K562 (cell line): Measurements from ENCODE around the gene SLC39A12. TPM values are rescaled to one million over a fixed set of nuclear protein-coding genes. Genes with fewer than 3 reads are reported as not detected.

Experiments
- ATAC-seq: fragments of 200-7000 bp; cut with Tn5 transposase; 3 replicates; pipeline ENCODE4 v1.9.1; 2020; ENCODE audit warnings: moderate library complexity
- BruUV-seq: library from RNA; stranded (reverse); fragments of 400-500 nt; replicated peaks from 2 replicates; lab custom pipeline; 2021; lab: Mats Ljungman, UMichigan
- CTCF ChIA-PET: fragments of 300-600 bp; formaldehyde crosslinking; extraction: SDS; loops from one replicate; lab custom pipeline; 2021; ENCODE audit warnings: low intra/inter-chr PET ratio; lab: Yijun Ruan, JAX
- POLR2A ChIA-PET: fragments of 300-600, 350-650 bp; sonication (Branson Sonifier 250); formaldehyde crosslinking; extraction: SDS; loops from one replicate; lab custom pipeline; 2021; ENCODE audit warnings: antibody characterized with exemption, inconsistent platforms; lab: Yijun Ruan, JAX
- DNase-seq, 4 experiments: peaks; one replicate each; pipeline versions ENCODE4 v3.0.0 to v3.0.0-alpha.2; 2011 to 2018; ENCODE audit warnings: low spot score in 3 of 4, mixed read lengths in 3 of 4; ENCODE audit errors: extremely low read depth in 1 of 4
- FAIRE-seq: peaks from 2 replicates; lab custom pipeline; 2011; peaks lifted over from hg19 to GRCh38; lab: Jason Lieb, UNC
- H2AFZ ChIP-seq: 2 replicates; pipeline ENCODE4 v1.6.0; 2011; ENCODE audit warnings: low read depth, low read length, control low read depth, inconsistent platforms
- H3K27ac ChIP-seq: fragments of 200-600 bp; 3 replicates; pipeline ENCODE4 v1.8.0; 2011; ENCODE audit warnings: low read depth, mild to moderate bottlenecking, control low read depth, inconsistent platforms, low read length, moderate library complexity, mixed read lengths; ENCODE audit errors: extremely low read depth
- H3K27me3 ChIP-seq, 2 experiments: fragments of 300-600 bp in 1 of 2; 2 replicates in 1 of 2; 3 replicates in 1 of 2; pipeline versions ENCODE4 v1.6.0 to v1.8.0; 2011; ENCODE audit warnings: inconsistent platforms in 2 of 2, low read length in 2 of 2, mild to moderate bottlenecking in 1 of 2, mixed read lengths in 1 of 2, moderate library complexity in 1 of 2; ENCODE audit not compliant: control insufficient read depth in 2 of 2, insufficient read depth in 2 of 2
- H3K36me3 ChIP-seq: fragments of 300-600 bp; 3 replicates; pipeline ENCODE4 v1.8.0; 2011; ENCODE audit warnings: mild to moderate bottlenecking, low read length, inconsistent platforms; ENCODE audit not compliant: control insufficient read depth, insufficient read depth
- H3K4me1 ChIP-seq, 2 experiments: fragments of 200-600 bp in 1 of 2; replicated peaks in 1 of 2; 2 replicates in 1 of 2; 3 replicates in 1 of 2; pipeline versions ENCODE4 v1.5.1 to v1.8.0; 2011; ENCODE audit warnings: inconsistent platforms in 2 of 2, low read length in 2 of 2, mild to moderate bottlenecking in 1 of 2, mixed read lengths in 1 of 2, moderate library complexity in 1 of 2; ENCODE audit not compliant: control insufficient read depth in 2 of 2, insufficient read depth in 2 of 2
- H3K4me2 ChIP-seq: 2 replicates; pipeline ENCODE4 v1.6.1; 2011; ENCODE audit warnings: low read length, control low read depth, inconsistent platforms, mixed read lengths; ENCODE audit not compliant: insufficient read depth
- H3K4me3 ChIP-seq: fragments of 200-600 bp; sonication (generic), shearing (Covaris generic); 2 replicates; pipeline ENCODE4 v1.5.1; 2016; ENCODE audit warnings: control low read depth, inconsistent platforms
- H3K79me2 ChIP-seq: fragments of 200-600 bp; 3 replicates; pipeline ENCODE4 v1.8.0; 2011; ENCODE audit warnings: low read length, inconsistent platforms; ENCODE audit not compliant: control insufficient read depth, insufficient read depth
- H3K9ac ChIP-seq, 2 experiments: 2 replicates each; pipeline versions ENCODE4 v1.6.0 to v1.6.1; 2011; ENCODE audit warnings: low read depth in 2 of 2, low read length in 2 of 2, control low read depth in 1 of 2, inconsistent platforms in 1 of 2, mild to moderate bottlenecking in 1 of 2, mixed read lengths in 1 of 2; ENCODE audit not compliant: insufficient read depth in 1 of 2
- H3K9me1 ChIP-seq: one replicate; pipeline ENCODE4 v1.6.0; 2011; ENCODE audit warnings: inconsistent platforms, mild to moderate bottlenecking, low read length, moderate library complexity; ENCODE audit not compliant: control insufficient read depth, insufficient read depth
- H3K9me3 ChIP-seq: replicated peaks from 2 replicates; pipeline ENCODE4 v1.5.1; 2011; ENCODE audit warnings: low read depth, low read length, inconsistent platforms; ENCODE audit not compliant: control insufficient read depth, insufficient read depth
- H4K20me1 ChIP-seq: replicated peaks from 2 replicates; pipeline ENCODE4 v1.6.1; 2011; ENCODE audit warnings: low read length, inconsistent platforms, mixed read lengths; ENCODE audit not compliant: control insufficient read depth, insufficient read depth
- ARHGAP35 ChIP-seq: fragments of 450-650 bp; IDR thresholded peaks from 2 replicates; pipeline ENCODE4 v1.6.1; 2018; ENCODE audit not compliant: partially characterized antibody
- GABPA ChIP-seq: fragments of 200-800 bp; sonication (Bioruptor generic); conservative IDR thresholded peaks from 2 replicates; pipeline ENCODE4 v1.6.1; 2016; ENCODE audit warnings: low read depth, missing genetic modification characterization, missing compliant biosample characterization
- GATA2 ChIP-seq: sonication (generic); formaldehyde crosslinking; IDR thresholded peaks from 2 replicates; pipeline ENCODE4 v1.4.0; 2020; ENCODE audit warnings: mild to moderate bottlenecking, missing genetic modification reagents
- HMG20A ChIP-seq: fragments of 450-650 bp; formaldehyde crosslinking; conservative IDR thresholded peaks from 2 replicates; pipeline ENCODE4 v1.4.0; 2020; ENCODE audit warnings: mild to moderate bottlenecking, mixed read lengths
- HMG20B ChIP-seq: fragments of 250-450 bp; sonication (Bioruptor Pico); IDR thresholded peaks from 2 replicates; pipeline ENCODE4 v1.5.0; 2021; ENCODE audit warnings: mild to moderate bottlenecking
- NEUROD1 ChIP-seq: fragments of 150-350 bp; IDR thresholded peaks from 2 replicates; pipeline ENCODE4 v1.6.1; 2014; ENCODE audit warnings: borderline replicate concordance, low read length, low read depth; ENCODE audit not compliant: partially characterized antibody
- RB1 ChIP-seq: fragments of 450-650 bp; IDR thresholded peaks from 2 replicates; pipeline ENCODE4 v1.6.1; 2017; ENCODE audit warnings: low read depth, mild to moderate bottlenecking
- SMARCE1 ChIP-seq: fragments of 450-650 bp; IDR thresholded peaks from 2 replicates; pipeline ENCODE4 v1.7.1; 2016; ENCODE audit warnings: mild to moderate bottlenecking
- ZNF12 ChIP-seq: sonication (generic); formaldehyde crosslinking; IDR thresholded peaks from 2 replicates; pipeline ENCODE4 v1.4.0; 2020; ENCODE audit warnings: mild to moderate bottlenecking, missing genetic modification reagents
- ZNF398 ChIP-seq: fragments of 250-450 bp; sonication (Bioruptor Pico); IDR thresholded peaks from 2 replicates; pipeline ENCODE4 v1.8.0; 2021; ENCODE audit warnings: moderate library complexity, mild to moderate bottlenecking, inconsistent platforms
- ZNF740 ChIP-seq, 3 experiments: fragments of 200-800 bp in 1 of 3; sonication (Bioruptor generic) in 1 of 3; sonication (generic) in 1 of 3; formaldehyde crosslinking in 1 of 3; IDR thresholded peaks; 2 replicates each; pipeline versions ENCODE4 v1.6.1 to v1.8.0; 2016 to 2022; ENCODE audit warnings: mild to moderate bottlenecking in 2 of 3, missing compliant biosample characterization in 2 of 3, missing genetic modification characterization in 2 of 3, missing genetic modification reagents in 1 of 3
- WGBS: fragments of 100-300 bp; shearing (Covaris generic); methylation state at CpG from one replicate; pipeline ENCODE4 v1.1.6; 2016; ENCODE audit warnings: low coverage, mixed read lengths; ENCODE audit not compliant: insufficient coverage; ENCODE audit errors: missing lambda C conversion rate; 5-methylcytosine and 5-hydroxymethylcytosine counted together
- in situ Hi-C: fragments of 300-500 bp; cut with MboI; formaldehyde crosslinking; loops from 4 replicates; pipeline ENCODE4 v1.15.0; 2018; ENCODE audit warnings: inconsistent platforms, mixed read lengths
- intact Hi-C: fragments of 100-400 bp; cut with micrococcal nuclease; formaldehyde crosslinking; loops from 2 replicates; pipeline ENCODE4 v1.14.2; 2022
- polyA plus RNA-seq, 8 experiments: library from polyadenylated mRNA; depleted of rRNA in 4 of 8; stranded (reverse) in 5 of 8; unstranded in 3 of 8; fragments of >200 nt; fragmentation: Nextera tagmentation in 2 of 8; fragmentation: Illumina TruSeq in 1 of 8; extraction: Ambion mirVana in 2 of 8; extraction: Trizol in 1 of 8; gene quantifications; 2 replicates each; pipeline versions ENCODE4 v1.2.1 to v1.2.3, GENCODE V29; 2011 to 2014; ENCODE audit warnings: inconsistent platforms in 1 of 8, missing spikeins in 1 of 8
- total RNA-seq, 7 experiments: library from RNA; depleted of rRNA in 6 of 7; stranded (reverse); fragments of >200 nt in 6 of 7; fragmentation: Illumina TruSeq in 2 of 7; extraction: Trizol in 2 of 7; gene quantifications; 2 replicates each; pipeline versions ENCODE4 v1.2.1 to v1.2.3, GENCODE V29; 2011 to 2021; ENCODE audit warnings: low replicate concordance in 1 of 7

Gene SLC39A12
- total and polyA plus RNA-seq, 9 of the 15 experiments (the other 6 are each of a cell fraction or from before 2014, with no cell fraction given), result not detected

GRCh38 chr10:17961551-17962422 lies 10.1 kb downstream of the SLC39A12 start (continued):
- TF ChIP-seq HMG20A (CRISPR knock-in tag), result no peak
- TF ChIP-seq SMARCE1, result no peak
- no peak for TF ChIP-seq HMG20B
- TF ChIP-seq ARHGAP35, result no peak
- TF ChIP-seq RB1, result no peak

GRCh38 chr10:17963431-17963830 lies 11.7 kb downstream of the SLC39A12 start:
- TF ChIP-seq ZNF398 (CRISPR knock-in tag) (no peak), ZNF740 (CRISPR knock-in tag; IDR thresholded peaks at IDR 0.05) (no peak), ZNF740 (tag; IDR thresholded peaks at IDR 0.05) (no peak), NEUROD1 (no peak), ZNF12 (CRISPR knock-in tag) (no peak), GABPA (no peak), GATA2 (CRISPR knock-in tag) (no peak)
- no peak overlapping the region for H3K27ac ChIP-seq
- ChIA-PET CTCF (no interaction called here), POLR2A (no interaction called here)
- H2AFZ ChIP-seq, result no peak overlapping the region
- H3K9me1 ChIP-seq, result no peaks in the 10 kb centered on the region
- no peaks in the 10 kb centered on the region for H3K4me1 ChIP-seq
- no peak for FAIRE-seq
- H3K79me2 ChIP-seq, result no peaks in the 10 kb centered on the region
- ATAC-seq, result no peak
- in situ Hi-C loops, result no loop called here
- H3K9me3 ChIP-seq, result no peaks in the 10 kb centered on the region
- no peak for DNase-seq
- H4K20me1 ChIP-seq, result no peaks in the 10 kb centered on the region; the same call in 1 of the 2 replicates
- H3K4me3 ChIP-seq, result no peak overlapping the region
- no TSS peak for BruUV-seq
- 2% methylated on average over 3 of the region's 3 CpGs for WGBS
- no peaks in the 10 kb centered on the region for H3K36me3 ChIP-seq
- intact Hi-C loops, result no loop called here
- H3K27me3 ChIP-seq, result no peaks in the 10 kb centered on the region; a peak in 2 of 5 replicates
- H3K9ac ChIP-seq, result no peak overlapping the region
- no peak overlapping the region for H3K4me2 ChIP-seq
